Urinary bladder (tissue), 4 donors: Measurements from ENCODE around the gene DHDH. TPM values are rescaled to one million over a fixed set of nuclear protein-coding genes. Genes with fewer than 3 reads are reported as not detected.
"Not testable (repeated sequence)": the region's sequence is repeated elsewhere in the genome, so short reads cannot be mapped to it uniquely, and the experiment has no call there.

Source experiments
- DNase-seq: peaks from one replicate; pipeline ENCODE4 v3.0.0-alpha.2; 2015; ENCODE audit errors: extremely low spot score
- H3K27ac ChIP-seq: one replicate; pipeline ENCODE4 v1.5.1; 2013; ENCODE audit warnings: low read depth, mild to moderate bottlenecking, moderate library complexity
- H3K36me3 ChIP-seq: one replicate; pipeline ENCODE4 v1.6.1; 2013; ENCODE audit warnings: mild to moderate bottlenecking, moderate library complexity; ENCODE audit not compliant: insufficient read depth
- H3K4me1 ChIP-seq: one replicate; pipeline ENCODE4 v1.6.1; 2013; ENCODE audit warnings: mild to moderate bottlenecking, moderate library complexity; ENCODE audit not compliant: insufficient read depth
- H3K4me3 ChIP-seq: one replicate; pipeline ENCODE4 v1.5.1; 2013; ENCODE audit warnings: low read depth, low read length
- WGBS: extraction: QIAGEN DNeasy Blood & Tissue Kit; methylation state at CpG from one replicate; pipeline ENCODE4 v1.1.7; 2013; 5-methylcytosine and 5-hydroxymethylcytosine counted together
- polyA plus RNA-seq: library from polyadenylated mRNA; stranded (reverse); fragments of 200-250 nt; gene quantifications from one replicate; pipeline ENCODE4 v1.2.3, GENCODE V29; 2013
- total RNA-seq: library from RNA; depleted of rRNA; stranded (reverse); fragments of >200 nt; gene quantifications from one replicate; pipeline ENCODE4 v1.2.3, GENCODE V29; 2014
- donor health status: healthy with polysubstance abuse.
- donor health status: healthy.

DHDH gene
- total RNA-seq = 0.37 TPM
- 0.75 TPM for polyA plus RNA-seq

GRCh38 chr19:48933382-48933932, at the start of gene DHDH:
DHDH (plus strand) TSS chr19:48933699; CDS start chr19:48933722, 23 bp downstream.
- peak; percentile 66 for DNase-seq
- peak within 1 kb of the TSS; percentile 37 for H3K4me3 ChIP-seq
- H3K27ac ChIP-seq = no peak within 1 kb of the TSS
- H3K36me3 ChIP-seq = no peaks in the 10 kb centered on the region
- no peaks in the 10 kb centered on the region for H3K4me1 ChIP-seq
- under 1% methylated on average over 43 of the region's 43 CpGs for WGBS

GRCh38 chr19:48883726-48884125, 49.8 kb upstream of the DHDH start:
- Histone ChIP-seq H3K36me3 (no peaks in the 10 kb centered on the region), H3K4me3 (no peak overlapping the region), H3K27ac (no peak overlapping the region), H3K4me1 (no peaks in the 10 kb centered on the region)
- WGBS = 95% methylated on average over 7 of the region's 7 CpGs
- DNase-seq = no peak

DNA sequence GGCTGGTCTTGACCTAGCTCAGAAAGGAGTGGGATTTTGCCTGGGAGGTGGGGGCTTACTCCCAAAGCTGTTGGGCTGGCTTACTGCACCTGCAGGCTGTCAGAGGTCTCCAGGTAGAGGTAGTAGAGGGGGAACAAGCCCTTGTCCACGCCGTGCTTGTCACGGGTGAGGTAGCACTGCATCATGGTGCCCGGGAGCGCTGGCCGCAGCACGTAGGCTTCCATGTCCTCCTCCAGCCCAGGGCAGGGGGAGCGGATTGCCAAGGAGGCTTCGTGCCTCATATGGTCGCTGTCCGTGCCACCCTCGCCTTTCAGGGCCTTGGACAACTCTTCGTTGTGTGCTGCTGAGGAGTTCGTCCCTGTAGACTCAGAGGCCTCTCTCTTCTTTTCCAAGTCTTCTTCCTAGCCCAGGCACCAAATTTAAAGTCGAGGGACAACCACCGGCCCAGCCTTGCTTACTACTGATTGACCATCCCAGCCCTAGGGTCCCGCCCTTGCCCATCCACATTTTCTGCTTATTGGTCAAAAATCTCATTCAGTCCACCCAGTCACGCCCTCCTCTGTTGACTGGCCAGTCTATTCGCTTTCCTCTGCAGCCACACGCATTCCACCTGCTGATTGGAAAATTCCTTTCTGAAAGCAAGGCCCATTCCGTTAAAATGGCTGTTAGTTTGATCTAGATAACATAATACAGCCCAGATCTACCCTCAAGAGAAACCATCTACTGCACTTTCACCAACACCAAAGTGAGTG, 45.5 kb upstream of the DHDH start:
- no peaks in the 10 kb centered on the region for H3K4me1 ChIP-seq
- H3K4me3 ChIP-seq = no peak overlapping the region
- no peak for DNase-seq
- 91% methylated on average over 21 of the region's 21 CpGs for WGBS
- no peaks in the 10 kb centered on the region for H3K36me3 ChIP-seq
- no peak overlapping the region for H3K27ac ChIP-seq

GRCh38 chr19:48889496-48889895, 44.0 kb upstream of the DHDH start:
- H3K4me3 ChIP-seq, H3K4me1 ChIP-seq, H3K27ac ChIP-seq, H3K36me3 ChIP-seq, DNase-seq: not testable (repeated sequence)
- 51% methylated on average over 2 of the region's 3 CpGs for WGBS

DNA sequence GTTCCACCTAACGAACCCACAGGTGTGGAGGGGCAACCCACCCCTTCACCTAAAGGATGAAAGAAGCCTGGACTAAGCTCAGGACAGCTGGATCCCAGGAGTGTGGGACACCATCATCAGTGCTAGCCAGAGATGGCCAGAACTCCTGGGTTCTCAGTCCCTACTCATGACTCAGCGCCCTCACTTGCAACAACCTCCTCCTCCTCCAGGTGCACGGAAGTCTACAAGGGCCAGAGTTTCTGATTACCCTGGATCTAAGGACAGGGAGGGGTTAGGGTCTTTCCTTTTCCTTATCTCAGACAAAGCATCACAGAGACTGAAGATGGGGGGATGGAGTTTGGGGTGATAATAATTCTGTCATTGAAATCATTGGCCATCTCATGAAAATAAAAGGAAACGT, 42.9 kb upstream of the DHDH start:
- no peaks in the 10 kb centered on the region for H3K36me3 ChIP-seq
- no peak overlapping the region for H3K27ac ChIP-seq
- H3K4me3 ChIP-seq = no peak overlapping the region
- no peaks in the 10 kb centered on the region for H3K4me1 ChIP-seq
- DNase-seq = no peak
- WGBS = 89% methylated on average over 4 of the region's 4 CpGs

GRCh38 chr19:48895226-48895625, 38.3 kb upstream of the DHDH start:
- Histone ChIP-seq H3K4me3 (no peak overlapping the region), H3K27ac (no peak overlapping the region), H3K4me1 (no peaks in the 10 kb centered on the region), H3K36me3 (no peaks in the 10 kb centered on the region)
- no peak for DNase-seq
- WGBS = 74% methylated on average over 21 of the region's 21 CpGs

GRCh38 chr19:48896191-48896720, 37.2 kb upstream of the DHDH start:
- no peak for DNase-seq
- H3K4me1 ChIP-seq = peaks cover 1% of the 10 kb centered on the region
- H3K27ac ChIP-seq = peak overlapping the region; percentile 53
- H3K36me3 ChIP-seq = no peaks in the 10 kb centered on the region
- 16% methylated on average over 25 of the region's 25 CpGs for WGBS
- H3K4me3 ChIP-seq = peak overlapping the region; percentile 36

DNA sequence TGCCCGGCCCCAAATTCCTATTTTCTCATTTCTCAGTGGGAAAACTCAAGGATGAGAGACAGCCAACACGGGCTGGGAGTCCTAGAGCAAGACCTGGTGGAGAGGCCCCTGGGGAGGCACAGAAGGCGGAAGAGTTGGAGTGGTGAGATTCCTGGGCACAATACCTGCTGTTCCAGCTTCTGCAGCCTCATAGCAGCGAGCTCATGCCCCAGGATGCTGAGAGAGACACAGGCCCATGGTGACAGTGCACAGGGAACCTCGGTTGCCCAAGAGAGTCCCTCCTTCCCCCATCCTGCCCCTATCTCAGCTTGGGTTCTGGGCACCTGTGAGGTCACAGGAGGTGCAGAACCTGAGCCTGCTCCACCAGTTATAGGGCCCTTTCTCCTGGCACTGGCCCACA, 36.3 kb upstream of the DHDH start:
- Histone ChIP-seq H3K4me1 (peaks cover 2% of the 10 kb centered on the region), H3K27ac (no peak overlapping the region), H3K36me3 (no peaks in the 10 kb centered on the region), H3K4me3 (no peak overlapping the region)
- no peak for DNase-seq
- 73% methylated on average over 5 of the region's 5 CpGs for WGBS

DNA sequence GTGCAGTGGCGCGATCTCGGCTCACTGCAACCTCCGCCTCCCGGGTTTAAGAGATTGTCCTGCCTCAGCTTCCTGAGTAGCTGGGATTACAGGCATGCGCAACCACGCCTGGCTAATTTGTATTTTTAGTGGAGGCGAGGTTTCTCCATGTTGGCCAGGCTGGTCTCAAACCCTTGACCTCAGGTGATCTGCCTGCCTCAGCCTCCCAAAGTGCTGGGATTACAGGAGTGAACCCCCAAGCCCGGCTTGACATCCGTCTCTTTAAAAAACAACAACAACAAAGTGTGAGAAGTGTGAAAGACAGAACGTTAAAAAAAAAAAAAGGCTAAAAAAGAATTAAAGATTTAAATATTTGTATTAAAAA, 34.1 kb upstream of the DHDH start:
- H3K27ac ChIP-seq, H3K4me1 ChIP-seq, H3K36me3 ChIP-seq, DNase-seq: not testable (repeated sequence)
- H3K4me3 ChIP-seq = peak overlapping the region; percentile 69
- WGBS = 80% methylated on average over 11 of the region's 11 CpGs

DNA sequence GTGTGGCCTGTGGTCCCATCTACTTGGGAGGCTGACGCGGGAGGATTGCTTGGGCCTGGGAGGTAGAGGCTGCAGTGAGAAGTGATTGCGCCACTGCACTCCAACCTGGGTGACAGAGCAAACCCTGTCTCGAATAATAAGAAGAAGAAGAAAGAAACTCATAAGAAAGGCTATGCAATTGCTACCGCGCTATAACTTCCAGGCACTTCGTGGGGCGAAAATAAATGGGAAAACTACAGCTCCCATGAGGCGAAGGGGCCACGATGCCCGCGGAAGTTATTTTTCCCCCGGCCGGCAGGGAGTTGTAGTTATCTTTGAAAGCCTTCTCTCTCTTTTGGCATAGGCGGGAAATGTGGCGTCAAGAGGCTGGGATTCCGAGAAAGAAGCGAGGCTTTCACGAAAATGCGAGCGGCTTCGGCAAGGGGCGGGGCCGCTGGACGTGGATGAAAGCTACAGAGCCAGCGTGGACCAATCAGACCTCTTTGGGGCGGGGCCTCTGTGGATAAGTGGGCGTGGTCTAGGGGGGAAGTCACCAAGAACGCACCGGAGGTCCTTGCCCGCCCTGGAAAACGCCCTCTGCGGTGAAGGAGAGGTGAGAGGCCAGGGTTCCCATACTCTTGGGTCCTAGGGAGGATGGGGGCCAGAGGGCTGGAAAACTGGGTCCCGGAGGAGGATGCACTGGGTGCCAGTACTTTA, 33.6 kb upstream of the DHDH start, which contains the start of gene NUCB1:
NUCB1 (plus strand) TSS at position 532 of the 696 bp plus-strand sequence. CDS start 485 bp downstream, outside the sequence.
- Histone ChIP-seq H3K4me3 (peak within 1 kb of the TSS; percentile 69), H3K36me3 (no peaks in the 10 kb centered on the region), H3K4me1 (peaks cover 2% of the 10 kb centered on the region), H3K27ac (peak within 1 kb of the TSS; percentile 68)
- WGBS = 7% methylated on average over 34 of the region's 34 CpGs
- DNase-seq = peak; percentile 99

DNA sequence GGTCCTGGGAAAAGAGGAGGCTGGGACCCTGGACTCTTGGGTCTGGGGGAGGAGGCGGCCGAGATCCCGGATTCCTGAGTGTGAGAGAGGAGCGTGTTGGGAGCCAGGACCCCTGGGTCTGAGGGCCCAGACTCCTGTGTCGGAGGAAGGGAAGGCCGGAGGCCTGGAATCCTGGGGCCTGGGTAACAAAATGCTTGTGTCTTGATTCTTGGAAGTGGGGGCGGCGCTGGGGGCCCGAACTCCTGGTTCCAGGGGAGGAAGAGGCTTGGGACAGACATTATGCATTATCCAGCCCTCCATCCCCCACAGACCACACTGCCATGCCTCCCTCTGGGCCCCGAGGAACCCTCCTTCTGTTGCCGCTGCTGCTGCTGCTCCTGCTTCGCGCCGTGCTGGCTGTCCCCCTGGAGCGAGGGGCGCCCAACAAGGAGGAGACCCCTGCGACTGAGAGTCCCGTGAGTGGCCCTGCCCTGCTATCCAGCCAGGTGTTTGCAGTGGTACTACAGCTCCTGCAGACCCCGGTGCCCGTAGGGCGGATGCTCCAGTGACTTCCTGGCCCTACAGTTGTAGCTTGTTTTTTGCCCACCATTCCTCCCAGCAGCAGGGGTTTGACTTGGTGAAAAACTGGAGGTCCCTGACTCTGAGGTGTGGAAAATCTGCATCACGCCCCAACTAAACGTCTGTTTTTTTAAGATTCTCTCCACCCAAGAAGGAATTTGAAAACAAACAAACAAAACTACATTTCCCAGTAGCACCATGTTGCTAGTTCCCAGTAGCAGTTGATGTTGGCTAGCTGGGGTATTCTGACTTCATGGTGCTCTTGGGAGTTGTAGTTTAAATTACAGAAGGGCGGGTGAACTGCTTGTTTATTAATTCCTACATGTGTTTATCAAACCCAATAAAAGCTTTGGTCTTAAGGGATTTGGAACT, 32.8 kb upstream of the DHDH start:
- no peaks in the 10 kb centered on the region for H3K36me3 ChIP-seq
- peak overlapping the region; percentile 65 for H3K27ac ChIP-seq
- peaks cover 2% of the 10 kb centered on the region for H3K4me1 ChIP-seq
- 9% methylated on average over 24 of the region's 24 CpGs for WGBS
- H3K4me3 ChIP-seq = peak overlapping the region; percentile 69
- no peak for DNase-seq

DNA sequence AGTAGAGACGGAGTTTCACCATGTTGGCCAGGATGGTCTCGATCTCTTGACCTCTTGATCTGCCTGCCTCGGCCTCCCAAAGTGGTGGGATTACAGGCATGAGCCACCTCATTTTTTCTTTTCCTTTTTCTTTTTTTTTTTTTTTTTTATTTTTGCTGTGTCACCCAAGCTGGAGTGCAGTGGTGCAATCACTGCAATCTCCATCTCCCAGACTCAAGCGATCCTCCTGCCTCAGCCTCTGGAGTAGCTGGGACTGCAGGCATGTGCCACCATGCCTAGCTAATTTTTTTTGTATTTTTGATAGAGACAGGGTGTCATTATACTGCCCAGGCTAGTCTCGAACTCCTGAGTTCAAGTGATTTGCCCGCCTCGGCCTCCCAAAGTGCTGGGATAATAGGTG, 31.2 kb upstream of the DHDH start:
- WGBS = 94% methylated on average over 7 of the region's 7 CpGs
- not testable (repeated sequence) for DNase-seq, H3K4me1 ChIP-seq

DNA sequence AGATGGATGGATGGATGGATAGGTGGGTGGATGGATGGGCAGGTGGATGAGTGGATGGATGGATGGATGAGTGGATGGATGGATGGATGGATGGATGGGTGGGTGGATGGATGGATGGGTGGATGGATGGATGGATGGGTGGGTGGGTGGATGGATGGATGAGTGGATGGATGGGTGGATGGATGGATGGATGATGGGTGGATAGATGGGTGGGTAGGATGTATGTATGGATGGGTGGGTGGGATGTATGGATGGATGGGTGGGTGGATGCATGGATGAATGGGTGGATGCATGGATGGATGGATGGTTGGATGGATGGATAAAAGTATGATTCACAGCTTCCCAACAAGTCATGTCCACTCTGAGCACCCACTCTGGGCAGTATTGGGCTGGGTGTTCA, 29.7 kb upstream of the DHDH start:
- not testable (repeated sequence) for H3K4me1 ChIP-seq, H3K36me3 ChIP-seq, H3K4me3 ChIP-seq, DNase-seq, H3K27ac ChIP-seq

More for the DNA sequence above, 31.2 kb upstream of the DHDH start:
- not testable (repeated sequence) for H3K4me3 ChIP-seq, H3K36me3 ChIP-seq, H3K27ac ChIP-seq
